Subcutaneous abdominal adipose tissue (tissue), 5 donors: ENCODE measurements around the gene PCDHA2.
"Not testable (repeated sequence)": the region's sequence is repeated elsewhere in the genome, so short reads cannot be mapped to it uniquely, and the experiment has no call there.

ENCODE experiments used
- H3K27ac ChIP-seq: one replicate; pipeline ENCODE4 v1.7.0; 2013; ENCODE audit warnings: low read depth, mild to moderate bottlenecking, inconsistent platforms, low read length, moderate library complexity
- H3K27me3 ChIP-seq, 5 donors: one replicate each; pipeline ENCODE4 v1.7.0; 2013; ENCODE audit warnings: low read length in 5 of 5, inconsistent platforms in 1 of 5; ENCODE audit not compliant: control insufficient read depth in 5 of 5, insufficient read depth in 4 of 5
- H3K36me3 ChIP-seq, 5 donors: one replicate each; pipeline ENCODE4 v1.7.0; 2013; ENCODE audit warnings: low read length in 5 of 5; ENCODE audit not compliant: control insufficient read depth in 5 of 5, insufficient read depth in 5 of 5
- H3K4me1 ChIP-seq, 5 donors: one replicate each; pipeline ENCODE4 v1.7.0; 2013; ENCODE audit warnings: low read length in 5 of 5, mild to moderate bottlenecking in 3 of 5, moderate library complexity in 1 of 5; ENCODE audit not compliant: control insufficient read depth in 5 of 5, insufficient read depth in 5 of 5
- H3K4me3 ChIP-seq, 5 donors: one replicate each; pipeline ENCODE4 v1.7.0; 2013; ENCODE audit warnings: low read length in 5 of 5, low read depth in 1 of 5
- H3K9ac ChIP-seq, 5 donors: one replicate each; pipeline ENCODE4 v1.7.0; 2013; ENCODE audit warnings: low read length in 5 of 5, mild to moderate bottlenecking in 4 of 5, moderate library complexity in 3 of 5
- H3K9me3 ChIP-seq, 5 donors: one replicate each; pipeline ENCODE4 v1.7.0; 2013; ENCODE audit warnings: low read length in 5 of 5; ENCODE audit not compliant: control insufficient read depth in 5 of 5
- donor health status: healthy.
- donor health status: healthy.
- donor health status: healthy.
- donor health status: healthy.
- donor health status: healthy.

PCDHA2 gene

GRCh38 chr5:140834439-140835008, 39.9 kb downstream of the PCDHA2 start:
- not testable (repeated sequence) for H3K9ac ChIP-seq, H3K27ac ChIP-seq, H3K36me3 ChIP-seq, H3K4me1 ChIP-seq
- Histone ChIP-seq H3K9me3 (peaks cover 2 to 25% (median 22%) of the 10 kb centered on the region in 5 donors), H3K4me3 (peak overlapping the region; percentile 4 to 54 (median 34)), H3K27me3 (peaks cover 2 to 23% (median 7%) of the 10 kb centered on the region in 5 donors)

- H3K4me1 ChIP-seq: no peaks in the 10 kb centered on the region
- no peak overlapping the region for H3K27ac ChIP-seq
- H3K27me3 ChIP-seq: peaks cover 2 to 19% (median 7%) of the 10 kb centered on the region in 5 donors
- peaks cover 5 to 18% (median 14%) of the 10 kb centered on the region in 5 donors for H3K9me3 ChIP-seq
- H3K9ac ChIP-seq: no peak overlapping the region
- H3K36me3 ChIP-seq: no peaks in the 10 kb centered on the region
- peak overlapping the region in 1 of 5 donors; percentile 34 for H3K4me3 ChIP-seq
Observed at GRCh38 chr5:140835622-140836510, 41.2 kb downstream of the PCDHA2 start.

DNA sequence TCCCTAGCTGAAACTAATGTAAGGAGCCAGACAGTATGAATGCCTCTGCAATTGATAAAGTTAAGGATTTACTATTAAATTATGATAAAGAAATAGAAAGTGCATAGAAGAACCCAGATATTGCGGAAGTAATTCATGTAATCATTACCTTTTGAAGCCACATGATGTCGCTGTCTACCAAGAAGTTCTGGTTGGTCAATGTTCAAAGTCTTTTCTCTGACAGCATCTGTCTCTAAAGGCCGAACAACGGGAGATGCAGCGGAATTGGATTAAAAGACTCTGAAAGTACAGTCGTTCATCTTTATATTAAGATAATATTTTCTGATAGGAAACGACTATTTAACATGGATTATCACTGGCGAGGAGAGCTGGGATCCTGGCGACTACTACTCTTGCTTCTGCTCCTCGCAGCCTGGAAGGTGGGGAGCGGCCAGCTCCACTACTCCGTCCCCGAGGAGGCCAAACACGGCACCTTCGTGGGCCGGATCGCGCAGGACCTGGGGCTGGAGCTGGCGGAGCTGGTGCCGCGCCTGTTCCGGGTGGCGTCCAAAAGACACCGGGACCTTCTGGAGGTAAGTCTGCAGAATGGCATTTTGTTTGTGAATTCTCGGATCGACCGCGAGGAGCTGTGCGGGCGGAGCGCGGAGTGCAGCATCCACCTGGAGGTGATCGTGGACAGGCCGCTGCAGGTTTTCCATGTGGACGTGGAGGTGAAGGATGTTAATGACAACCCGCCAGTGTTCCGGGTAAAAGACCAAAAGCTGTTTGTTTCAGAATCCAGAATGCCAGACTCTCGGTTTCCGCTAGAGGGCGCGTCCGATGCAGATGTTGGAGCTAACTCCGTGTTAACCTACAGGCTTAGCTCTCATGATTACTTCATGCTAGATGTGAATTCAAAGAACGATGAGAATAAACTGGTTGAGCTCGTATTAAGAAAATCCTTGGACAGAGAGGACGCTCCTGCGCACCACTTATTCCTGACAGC, 46.6 kb downstream of the PCDHA2 start, which contains the start of gene PCDHA8:
PCDHA8 (plus strand) TSS at position 210 of the 985 bp plus-strand sequence; CDS start at position 345, 135 bp downstream.
- no peak within 1 kb of the TSS for H3K9ac ChIP-seq
- H3K4me3 ChIP-seq: no peak within 1 kb of the TSS
- H3K27me3 ChIP-seq: peaks cover 0 to 6% (median under 1%) of the 10 kb centered on the region in 5 donors
- H3K36me3 ChIP-seq: no peaks in the 10 kb centered on the region
- no peak within 1 kb of the TSS for H3K27ac ChIP-seq
- no peaks in the 10 kb centered on the region for H3K4me1 ChIP-seq
- H3K9me3 ChIP-seq: peaks cover 5 to 26% (median 16%) of the 10 kb centered on the region in 5 donors

DNA sequence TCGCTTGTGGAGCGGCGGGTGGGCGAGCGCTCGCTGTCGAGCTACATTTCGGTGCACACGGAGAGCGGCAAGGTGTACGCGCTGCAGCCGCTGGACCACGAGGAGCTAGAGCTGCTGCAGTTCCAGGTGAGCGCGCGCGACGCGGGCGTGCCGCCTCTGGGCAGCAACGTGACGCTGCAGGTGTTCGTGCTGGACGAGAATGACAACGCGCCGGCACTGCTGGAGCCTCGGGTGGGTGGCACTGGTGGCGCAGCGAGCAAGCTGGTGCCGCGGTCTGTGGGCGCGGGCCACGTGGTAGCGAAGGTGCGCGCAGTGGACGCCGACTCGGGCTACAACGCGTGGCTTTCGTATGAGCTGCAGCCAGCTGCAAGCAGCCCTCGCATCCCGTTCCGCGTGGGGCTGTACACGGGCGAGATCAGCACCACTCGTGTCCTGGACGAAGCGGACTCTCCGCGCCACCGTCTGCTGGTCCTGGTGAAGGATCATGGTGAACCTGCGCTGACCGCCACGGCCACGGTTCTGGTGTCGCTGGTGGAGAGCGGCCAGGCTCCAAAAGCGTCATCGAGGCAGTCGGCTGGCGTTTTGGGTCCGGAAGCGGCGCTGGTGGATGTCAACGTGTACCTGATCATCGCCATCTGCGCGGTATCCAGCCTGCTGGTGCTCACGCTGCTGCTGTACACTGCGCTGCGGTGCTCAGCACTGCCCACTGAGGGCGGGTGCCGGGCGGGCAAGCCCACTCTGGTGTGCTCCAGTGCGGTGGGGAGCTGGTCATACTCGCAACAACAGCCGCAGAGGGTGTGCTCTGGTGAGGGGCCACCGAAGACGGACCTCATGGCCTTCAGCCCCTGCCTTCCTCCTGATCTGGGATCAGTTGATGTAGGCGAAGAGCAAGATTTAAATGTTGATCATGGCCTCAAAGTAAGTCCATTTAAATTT, 48.4 kb downstream of the PCDHA2 start:
- no peaks in the 10 kb centered on the region for H3K36me3 ChIP-seq
- H3K4me1 ChIP-seq: no peaks in the 10 kb centered on the region
- no peak overlapping the region for H3K9ac ChIP-seq
- no peak overlapping the region for H3K4me3 ChIP-seq
- H3K9me3 ChIP-seq: peaks cover 5 to 24% (median 13%) of the 10 kb centered on the region in 5 donors
- H3K27me3 ChIP-seq: peaks cover 0 to 2% (median 0%) of the 10 kb centered on the region in 5 donors
- H3K27ac ChIP-seq: no peak overlapping the region
